ENCODE measurements around the gene P3H4.

The P3H4 gene

GRCh38 chr17:41773190-41773588, 38.6 kb downstream of the P3H4 start:
- H3K4me1 ChIP-seq (ENCODE audit: insufficient read depth, low read length) = peaks cover 31% of the 10 kb centered on the region
- no peak overlapping the region for H3K4me3 ChIP-seq (ENCODE audit: low read depth in 1 of 2, low read length in 2 of 2)
- H3K27me3 ChIP-seq (ENCODE audit: control insufficient read depth in 1 of 2, insufficient read depth in 2 of 2, low read length in 2 of 2) = no peaks in the 10 kb centered on the region
- no peak overlapping the region for H3K27ac ChIP-seq (ENCODE audit: low read depth, low read length)
- H3K9me3 ChIP-seq (ENCODE audit: low read length) = no peaks in the 10 kb centered on the region
- H3K9ac ChIP-seq (ENCODE audit: low read length) = no peak overlapping the region
- H3K36me3 ChIP-seq (ENCODE audit: insufficient read depth, low read length) = peaks cover 22% of the 10 kb centered on the region

GRCh38 chr17:41772586-41773189, 39.1 kb downstream of the P3H4 start:
- no peaks in the 10 kb centered on the region for H3K9me3 ChIP-seq (ENCODE audit: low read length)
- H3K27ac ChIP-seq (ENCODE audit: low read depth, low read length) = no peak overlapping the region
- H3K27me3 ChIP-seq (ENCODE audit: control insufficient read depth in 1 of 2, insufficient read depth in 2 of 2, low read length in 2 of 2) = no peaks in the 10 kb centered on the region
- H3K9ac ChIP-seq (ENCODE audit: low read length) = no peak overlapping the region
- H3K36me3 ChIP-seq (ENCODE audit: insufficient read depth, low read length) = peaks cover 22% of the 10 kb centered on the region
- H3K4me3 ChIP-seq (ENCODE audit: low read depth in 1 of 2, low read length in 2 of 2) = no peak overlapping the region
- H3K4me1 ChIP-seq (ENCODE audit: insufficient read depth, low read length) = peaks cover 26% of the 10 kb centered on the region

- Histone ChIP-seq H3K4me1 (ENCODE audit: insufficient read depth, low read length) (peaks cover 22% of the 10 kb centered on the region), H3K9ac (ENCODE audit: low read length) (no peak overlapping the region), H3K4me3 (ENCODE audit: low read depth in 1 of 2, low read length in 2 of 2) (no peak overlapping the region)
Measured at GRCh38 chr17:41772218-41772585, 39.5 kb downstream of the P3H4 start.

GRCh38 chr17:41771389-41772206, 40.2 kb downstream of the P3H4 start:
- Histone ChIP-seq H3K4me1 (ENCODE audit: insufficient read depth, low read length) (peaks cover 19% of the 10 kb centered on the region), H3K36me3 (ENCODE audit: insufficient read depth, low read length) (peaks cover 22% of the 10 kb centered on the region), H3K27me3 (ENCODE audit: control insufficient read depth in 1 of 2, insufficient read depth in 2 of 2, low read length in 2 of 2) (no peaks in the 10 kb centered on the region), H3K27ac (ENCODE audit: low read depth, low read length) (no peak overlapping the region), H3K4me3 (ENCODE audit: low read depth in 1 of 2, low read length in 2 of 2) (no peak overlapping the region), H3K9ac (ENCODE audit: low read length) (no peak overlapping the region), H3K9me3 (ENCODE audit: low read length) (no peaks in the 10 kb centered on the region)

More at GRCh38 chr17:41772218-41772585, 39.5 kb downstream of the P3H4 start:
- no peak overlapping the region for H3K27ac ChIP-seq (ENCODE audit: low read depth, low read length)
- no peaks in the 10 kb centered on the region for H3K27me3 ChIP-seq (ENCODE audit: control insufficient read depth in 1 of 2, insufficient read depth in 2 of 2, low read length in 2 of 2)
- H3K9me3 ChIP-seq (ENCODE audit: low read length) = no peaks in the 10 kb centered on the region
- peaks cover 22% of the 10 kb centered on the region for H3K36me3 ChIP-seq (ENCODE audit: insufficient read depth, low read length)

- H3K4me1 ChIP-seq (ENCODE audit: insufficient read depth, low read length) = peaks cover 5% of the 10 kb centered on the region
- H3K9me3 ChIP-seq (ENCODE audit: low read length) = no peaks in the 10 kb centered on the region
- H3K9ac ChIP-seq (ENCODE audit: low read length) = no peak overlapping the region
- H3K36me3 ChIP-seq (ENCODE audit: insufficient read depth, low read length) = peaks cover 22% of the 10 kb centered on the region
- no peak overlapping the region for H3K27ac ChIP-seq (ENCODE audit: low read depth, low read length)
- H3K4me3 ChIP-seq (ENCODE audit: low read depth in 1 of 2, low read length in 2 of 2) = no peak overlapping the region
- no peaks in the 10 kb centered on the region for H3K27me3 ChIP-seq (ENCODE audit: control insufficient read depth in 1 of 2, insufficient read depth in 2 of 2, low read length in 2 of 2)
Measured at GRCh38 chr17:41769985-41770384, 41.8 kb downstream of the P3H4 start.

- Histone ChIP-seq H3K9ac (ENCODE audit: low read length) (no peak overlapping the region), H3K4me1 (ENCODE audit: insufficient read depth, low read length) (peaks cover 5% of the 10 kb centered on the region), H3K27me3 (ENCODE audit: control insufficient read depth in 1 of 2, insufficient read depth in 2 of 2, low read length in 2 of 2) (no peaks in the 10 kb centered on the region), H3K4me3 (ENCODE audit: low read depth in 1 of 2, low read length in 2 of 2) (no peak overlapping the region), H3K9me3 (ENCODE audit: low read length) (no peaks in the 10 kb centered on the region), H3K27ac (ENCODE audit: low read depth, low read length) (no peak overlapping the region), H3K36me3 (ENCODE audit: insufficient read depth, low read length) (peaks cover 22% of the 10 kb centered on the region)
Measured at GRCh38 chr17:41769346-41769862, 42.3 kb downstream of the P3H4 start.

GRCh38 chr17:41768682-41769288, 43.0 kb downstream of the P3H4 start:
- no peaks in the 10 kb centered on the region for H3K27me3 ChIP-seq (ENCODE audit: control insufficient read depth in 1 of 2, insufficient read depth in 2 of 2, low read length in 2 of 2)
- no peak overlapping the region for H3K4me3 ChIP-seq (ENCODE audit: low read depth in 1 of 2, low read length in 2 of 2)
- no peak overlapping the region for H3K9ac ChIP-seq (ENCODE audit: low read length)
- peaks cover 24% of the 10 kb centered on the region for H3K36me3 ChIP-seq (ENCODE audit: insufficient read depth, low read length)
- H3K9me3 ChIP-seq (ENCODE audit: low read length) = no peaks in the 10 kb centered on the region
- H3K27ac ChIP-seq (ENCODE audit: low read depth, low read length) = no peak overlapping the region
- H3K4me1 ChIP-seq (ENCODE audit: insufficient read depth, low read length) = peaks cover 5% of the 10 kb centered on the region

GRCh38 chr17:41767324-41768042, 44.3 kb downstream of the P3H4 start:
- Histone ChIP-seq H3K36me3 (ENCODE audit: insufficient read depth, low read length) (peaks cover 28% of the 10 kb centered on the region), H3K9ac (ENCODE audit: low read length) (no peak overlapping the region), H3K9me3 (ENCODE audit: low read length) (no peaks in the 10 kb centered on the region)

GRCh38 chr17:41766135-41766534, 45.6 kb downstream of the P3H4 start:
- no peaks in the 10 kb centered on the region for H3K27me3 ChIP-seq (ENCODE audit: control insufficient read depth in 1 of 2, insufficient read depth in 2 of 2, low read length in 2 of 2)
- no peaks in the 10 kb centered on the region for H3K9me3 ChIP-seq (ENCODE audit: low read length)
- no peak overlapping the region for H3K27ac ChIP-seq (ENCODE audit: low read depth, low read length)
- H3K36me3 ChIP-seq (ENCODE audit: insufficient read depth, low read length) = peaks cover 23% of the 10 kb centered on the region
- H3K4me3 ChIP-seq (ENCODE audit: low read depth in 1 of 2, low read length in 2 of 2) = no peak overlapping the region
- no peak overlapping the region for H3K9ac ChIP-seq (ENCODE audit: low read length)
- H3K4me1 ChIP-seq (ENCODE audit: insufficient read depth, low read length) = no peaks in the 10 kb centered on the region

More at GRCh38 chr17:41767324-41768042, 44.3 kb downstream of the P3H4 start:
- Histone ChIP-seq H3K27ac (ENCODE audit: low read depth, low read length) (no peak overlapping the region), H3K4me3 (ENCODE audit: low read depth in 1 of 2, low read length in 2 of 2) (no peak overlapping the region), H3K27me3 (ENCODE audit: control insufficient read depth in 1 of 2, insufficient read depth in 2 of 2, low read length in 2 of 2) (no peaks in the 10 kb centered on the region), H3K4me1 (ENCODE audit: insufficient read depth, low read length) (no peaks in the 10 kb centered on the region)

- Histone ChIP-seq H3K9ac (ENCODE audit: low read length) (no peak overlapping the region), H3K4me1 (ENCODE audit: insufficient read depth, low read length) (no peaks in the 10 kb centered on the region), H3K27me3 (ENCODE audit: control insufficient read depth in 1 of 2, insufficient read depth in 2 of 2, low read length in 2 of 2) (no peaks in the 10 kb centered on the region), H3K27ac (ENCODE audit: low read depth, low read length) (no peak overlapping the region), H3K36me3 (ENCODE audit: insufficient read depth, low read length) (peaks cover 10% of the 10 kb centered on the region), H3K4me3 (ENCODE audit: low read depth in 1 of 2, low read length in 2 of 2) (no peak overlapping the region), H3K9me3 (ENCODE audit: low read length) (no peaks in the 10 kb centered on the region)
Measured at GRCh38 chr17:41763327-41763726, 48.4 kb downstream of the P3H4 start.

- peaks cover 9% of the 10 kb centered on the region for H3K36me3 ChIP-seq (ENCODE audit: insufficient read depth, low read length)
Measured at GRCh38 chr17:41762841-41763240, 48.9 kb downstream of the P3H4 start.

More at GRCh38 chr17:41762841-41763240, 48.9 kb downstream of the P3H4 start:
- no peaks in the 10 kb centered on the region for H3K27me3 ChIP-seq (ENCODE audit: control insufficient read depth in 1 of 2, insufficient read depth in 2 of 2, low read length in 2 of 2)
- H3K9me3 ChIP-seq (ENCODE audit: low read length) = no peaks in the 10 kb centered on the region
- no peaks in the 10 kb centered on the region for H3K4me1 ChIP-seq (ENCODE audit: insufficient read depth, low read length)
- H3K4me3 ChIP-seq (ENCODE audit: low read depth in 1 of 2, low read length in 2 of 2) = no peak overlapping the region
- no peak overlapping the region for H3K27ac ChIP-seq (ENCODE audit: low read depth, low read length)
- no peak overlapping the region for H3K9ac ChIP-seq (ENCODE audit: low read length)

Measured in muscle layer of colon (tissue), 2 donors.